GM18507 (cell line): ENCODE results near the gene CHCHD3.

Experiments
- DNase-seq: peaks from one replicate; pipeline ENCODE4 v3.0.0; 2011; ENCODE audit warnings: low read depth; ENCODE audit not compliant: insufficient read length; ENCODE audit errors: extremely low spot score
- FAIRE-seq: peaks from 2 replicates; lab custom pipeline; 2011; peaks lifted over from hg19 to GRCh38; lab: Jason Lieb, UNC

Gene CHCHD3

GRCh38 chr7:132882714-132883428, 199.0 kb downstream of the CHCHD3 start:
- FAIRE-seq (peak; percentile 94), DNase-seq (no peak)

- FAIRE-seq (no peak), DNase-seq (no peak)
These were observed 200.6 kb downstream of the CHCHD3 start for GRCh38 chr7:132881317-132881716.

- DNase-seq (no peak), FAIRE-seq (no peak)
These were observed 202.3 kb downstream of the CHCHD3 start for GRCh38 chr7:132879579-132879978.

- FAIRE-seq (peak; percentile 29), DNase-seq (no peak)
These were observed 203.5 kb downstream of the CHCHD3 start for GRCh38 chr7:132878204-132878919.

- no peak for DNase-seq
- FAIRE-seq, result peak; percentile 24
These were observed 204.3 kb downstream of the CHCHD3 start for GRCh38 chr7:132877573-132877972.

GRCh38 chr7:132876576-132876975, 205.3 kb downstream of the CHCHD3 start:
- FAIRE-seq (no peak), DNase-seq (no peak)

- DNase-seq, result no peak
- FAIRE-seq, result peak; percentile 71
These were observed 209.9 kb downstream of the CHCHD3 start for GRCh38 chr7:132872034-132872433.

GRCh38 chr7:132871419-132871818, 210.5 kb downstream of the CHCHD3 start:
- FAIRE-seq (peak; percentile 79), DNase-seq (no peak)

GRCh38 chr7:132869166-132869861, 212.6 kb downstream of the CHCHD3 start:
- FAIRE-seq, result no peak

GRCh38 chr7:132866551-132866950, 215.3 kb downstream of the CHCHD3 start:
- DNase-seq (no peak), FAIRE-seq (no peak)

More at GRCh38 chr7:132869166-132869861, 212.6 kb downstream of the CHCHD3 start:
- DNase-seq, result no peak

- DNase-seq, result no peak
- no peak for FAIRE-seq
These were observed 215.8 kb downstream of the CHCHD3 start for GRCh38 chr7:132866144-132866531.

- FAIRE-seq, result no peak
- DNase-seq, result no peak
These were observed 216.3 kb downstream of the CHCHD3 start for GRCh38 chr7:132865366-132866143.

GRCh38 chr7:132861940-132862554, 219.8 kb downstream of the CHCHD3 start:
- FAIRE-seq (no peak), DNase-seq (no peak)

GRCh38 chr7:132861424-132861823, 220.5 kb downstream of the CHCHD3 start:
- FAIRE-seq (no peak), DNase-seq (no peak)

GRCh38 chr7:132859199-132859598, 222.7 kb downstream of the CHCHD3 start:
- DNase-seq (no peak), FAIRE-seq (no peak)

GRCh38 chr7:132858760-132859159, 223.1 kb downstream of the CHCHD3 start:
- FAIRE-seq, result no peak
- no peak for DNase-seq

- no peak for FAIRE-seq
- DNase-seq, result no peak
These were observed 223.6 kb downstream of the CHCHD3 start for GRCh38 chr7:132858251-132858650.

GRCh38 chr7:132857703-132858102, 224.2 kb downstream of the CHCHD3 start:
- FAIRE-seq (no peak), DNase-seq (no peak)

GRCh38 chr7:132857031-132857430, 224.9 kb downstream of the CHCHD3 start:
- FAIRE-seq (no peak), DNase-seq (no peak)
